Stimulated activated CD4-positive, alpha-beta T cell treated with anti-CD3 and anti-CD28 coated beads, Interleukin-4, amount 100 ng/mL, for 1 hour (primary cell): ENCODE data around the gene NRXN3.

ENCODE experiments used
- DNase-seq: peaks from one replicate; pipeline ENCODE4 v3.0.0-alpha.2; 2020

Gene NRXN3

DNA sequence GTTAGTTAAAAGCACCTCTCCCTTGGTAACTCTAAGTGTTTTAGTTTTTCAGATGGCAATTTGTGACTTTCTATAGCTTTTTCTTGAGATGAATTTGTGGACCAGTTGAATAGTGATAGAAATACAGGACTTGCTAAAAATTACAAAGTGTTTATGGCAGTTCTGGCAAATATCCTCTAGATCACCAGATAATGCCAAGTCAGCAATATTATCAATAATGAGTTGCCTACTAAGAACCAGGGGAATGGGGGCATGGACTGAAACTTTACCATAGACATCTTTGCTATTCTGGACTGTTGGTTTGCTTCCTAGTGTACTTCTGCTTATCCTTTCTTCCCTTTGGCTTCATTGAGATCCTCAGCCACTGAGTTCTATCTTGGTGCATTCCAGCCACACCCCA, 1456.9 kb downstream of the NRXN3 start:
- DNase-seq, result no peak

DNA sequence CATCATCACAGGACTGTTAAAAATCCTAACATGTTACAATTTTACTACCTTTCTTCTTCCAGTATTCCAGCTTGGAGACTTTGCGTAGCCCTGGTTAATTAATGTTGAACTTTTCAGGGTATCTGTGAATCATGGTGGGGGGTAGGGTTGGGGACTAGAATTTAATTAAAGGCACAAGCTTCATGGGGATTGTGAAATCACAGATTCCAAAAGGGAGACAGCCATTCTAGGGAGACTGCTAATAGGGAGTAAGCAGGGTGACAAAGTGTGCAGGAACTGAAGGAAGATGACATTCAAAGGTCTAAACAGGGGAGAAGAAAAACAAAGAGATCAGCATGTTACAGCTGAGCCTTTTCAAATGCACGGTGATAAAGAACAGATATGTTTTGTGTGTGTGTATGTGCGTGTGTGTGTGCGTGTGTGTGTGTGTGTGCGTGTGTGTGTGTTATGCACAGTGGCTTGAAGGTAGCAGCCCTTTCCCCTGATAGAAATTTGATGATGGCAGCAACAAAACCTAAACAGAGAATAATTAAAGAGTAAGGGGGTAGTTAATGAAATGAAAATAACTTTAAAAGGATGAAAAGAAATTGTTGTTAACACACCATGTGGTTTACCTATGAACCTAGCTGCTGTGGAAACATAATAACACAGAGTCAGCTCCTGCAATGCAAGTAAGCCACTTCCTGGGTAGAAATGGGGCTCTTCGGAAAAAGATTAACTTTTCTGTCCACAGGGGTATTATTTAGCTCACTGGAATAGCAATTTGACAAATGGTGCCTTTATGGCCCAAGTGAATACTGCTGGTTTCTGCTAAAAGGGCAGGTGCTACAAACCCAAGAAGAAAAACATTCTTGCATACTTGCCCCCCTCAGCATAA, 1459.5 kb downstream of the NRXN3 start:
- DNase-seq, result no peak

DNA sequence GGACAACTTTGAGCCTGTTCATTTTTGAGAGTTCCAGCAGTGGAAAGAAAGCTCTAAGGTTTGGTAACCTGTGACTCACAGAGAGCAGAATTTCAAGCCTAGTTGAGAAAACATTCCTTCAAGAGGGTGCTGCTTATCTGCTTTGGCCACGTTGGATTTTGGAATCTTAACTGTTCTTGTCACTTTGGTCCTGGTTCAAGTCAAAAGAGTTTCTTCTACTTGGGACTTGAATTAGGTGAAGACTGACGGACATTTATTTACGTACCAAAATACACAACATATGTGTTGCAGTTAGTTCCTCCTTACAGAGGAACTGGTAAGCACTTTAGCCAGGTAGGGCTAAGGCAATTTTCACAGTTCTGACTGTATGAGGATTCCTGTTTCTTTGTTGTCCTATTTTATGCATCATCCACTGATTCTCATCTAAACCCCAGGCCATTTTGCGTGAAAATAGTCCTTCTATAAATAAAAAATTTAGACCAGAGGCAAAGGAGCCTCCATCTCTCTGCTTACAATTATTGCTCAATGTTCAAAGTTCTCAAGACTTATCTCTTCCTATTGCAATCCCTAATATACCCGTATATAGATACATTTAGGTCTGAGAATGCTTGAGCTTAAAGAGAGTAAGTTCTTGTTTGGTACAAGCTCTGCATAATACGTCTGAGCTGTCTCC, 1460.3 kb downstream of the NRXN3 start:
- DNase-seq, result no peak

DNA sequence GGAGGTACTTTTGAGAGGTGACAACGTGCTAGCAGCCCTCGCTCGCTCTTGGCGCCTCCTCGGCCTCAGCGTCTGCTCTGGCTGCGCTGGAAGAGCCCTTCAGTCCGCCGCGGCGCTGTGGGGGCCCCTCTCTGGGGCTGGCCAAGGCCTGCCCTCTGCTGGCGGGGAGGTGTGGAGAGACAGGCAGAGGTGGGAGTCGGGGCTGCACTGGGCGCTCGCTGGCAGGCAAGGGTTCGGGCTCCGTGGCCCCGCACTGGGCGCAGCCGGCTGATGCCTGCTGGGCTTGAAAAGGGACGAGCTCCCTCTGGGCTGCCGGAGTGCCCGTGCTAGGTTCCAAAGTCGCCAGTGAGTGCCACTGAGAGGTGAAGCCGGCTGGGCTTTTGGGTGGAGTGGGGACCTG, 1461.1 kb downstream of the NRXN3 start:
- no peak for DNase-seq

DNA sequence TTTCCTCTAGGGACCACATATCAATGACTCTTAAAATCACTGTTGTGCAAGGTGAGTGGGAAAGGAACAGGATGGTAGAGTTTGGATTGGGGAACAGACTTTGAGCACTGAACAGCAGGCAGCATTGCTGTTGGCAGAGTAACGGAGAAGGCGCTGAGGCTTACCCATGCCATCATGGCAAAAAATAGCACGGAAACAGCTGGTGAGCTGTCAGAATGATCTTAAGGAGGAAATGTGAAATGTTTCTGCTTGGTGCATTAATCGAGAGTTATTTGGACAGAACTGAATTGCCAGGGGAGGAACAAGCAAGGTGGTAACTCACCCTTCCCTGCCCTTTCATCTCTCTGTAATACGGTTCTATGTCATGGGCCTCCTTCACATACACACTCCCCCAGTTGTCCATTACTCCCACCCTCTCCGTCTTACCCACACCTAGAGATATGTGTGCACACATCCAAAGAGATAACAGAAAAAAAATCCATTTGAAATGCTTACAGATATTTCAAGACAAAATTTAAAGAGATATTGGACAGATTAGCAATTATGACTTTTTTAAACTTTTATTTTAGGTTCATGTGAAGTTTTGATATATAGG, 1468.6 kb downstream of the NRXN3 start:
- no peak for DNase-seq

DNA sequence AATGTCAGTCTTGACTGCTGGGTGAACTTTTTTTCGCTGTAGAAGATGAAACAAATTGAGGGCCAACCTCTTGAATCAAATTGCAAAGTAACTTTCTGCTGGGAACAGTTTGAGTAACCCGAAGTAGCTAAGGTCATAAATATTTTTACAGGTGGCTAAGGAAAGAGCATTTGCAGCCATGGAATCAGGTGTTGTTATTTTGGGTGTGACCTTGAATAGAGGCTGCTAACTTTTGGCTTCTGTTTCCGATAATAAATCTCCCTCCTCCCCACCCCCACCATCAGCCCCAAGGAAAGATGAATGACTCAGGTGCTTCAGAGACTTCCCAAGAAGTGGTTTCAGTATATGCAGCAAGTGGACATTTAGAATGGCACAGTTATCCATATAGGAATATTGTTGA, 1469.4 kb downstream of the NRXN3 start:
- DNase-seq, result no peak

DNA sequence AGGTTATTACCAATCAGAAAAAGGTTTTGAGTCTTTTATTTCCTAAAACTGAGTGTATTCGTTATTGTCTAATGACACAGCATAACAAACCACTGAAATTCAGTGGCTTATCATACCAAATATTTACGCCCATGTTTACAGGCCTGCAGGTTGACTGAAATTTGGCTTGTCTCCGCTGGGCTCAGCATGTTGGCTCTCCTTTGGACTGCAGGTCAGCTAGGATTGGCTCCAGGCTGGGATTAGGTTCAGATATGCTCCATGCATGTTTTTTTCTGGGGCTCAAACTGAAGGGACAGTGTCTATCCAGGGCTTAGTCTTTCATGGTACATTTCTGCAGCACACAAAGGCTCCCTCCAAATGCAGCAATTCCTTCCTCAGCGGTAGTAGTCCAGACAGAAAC, 1471.2 kb downstream of the NRXN3 start:
- no peak for DNase-seq

DNA sequence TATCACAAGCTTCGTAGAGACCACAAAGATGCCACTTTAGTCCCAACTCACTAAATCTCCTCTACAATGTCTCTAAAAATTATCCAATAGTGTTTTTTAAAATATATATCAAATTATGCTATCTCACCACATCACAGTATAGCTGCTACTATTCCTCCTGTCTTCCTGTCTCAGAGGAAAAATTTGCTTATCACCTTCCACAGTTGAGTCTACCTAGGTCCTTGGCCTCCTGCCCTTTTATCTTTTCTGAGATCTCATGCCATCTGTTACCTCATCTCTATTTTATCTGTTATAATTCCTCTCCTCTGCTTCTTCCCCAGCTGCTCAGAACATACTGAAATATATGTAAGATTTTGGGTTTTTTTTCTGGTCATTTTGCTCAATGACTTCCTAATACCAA, 1473.0 kb downstream of the NRXN3 start:
- DNase-seq, result no peak

DNA sequence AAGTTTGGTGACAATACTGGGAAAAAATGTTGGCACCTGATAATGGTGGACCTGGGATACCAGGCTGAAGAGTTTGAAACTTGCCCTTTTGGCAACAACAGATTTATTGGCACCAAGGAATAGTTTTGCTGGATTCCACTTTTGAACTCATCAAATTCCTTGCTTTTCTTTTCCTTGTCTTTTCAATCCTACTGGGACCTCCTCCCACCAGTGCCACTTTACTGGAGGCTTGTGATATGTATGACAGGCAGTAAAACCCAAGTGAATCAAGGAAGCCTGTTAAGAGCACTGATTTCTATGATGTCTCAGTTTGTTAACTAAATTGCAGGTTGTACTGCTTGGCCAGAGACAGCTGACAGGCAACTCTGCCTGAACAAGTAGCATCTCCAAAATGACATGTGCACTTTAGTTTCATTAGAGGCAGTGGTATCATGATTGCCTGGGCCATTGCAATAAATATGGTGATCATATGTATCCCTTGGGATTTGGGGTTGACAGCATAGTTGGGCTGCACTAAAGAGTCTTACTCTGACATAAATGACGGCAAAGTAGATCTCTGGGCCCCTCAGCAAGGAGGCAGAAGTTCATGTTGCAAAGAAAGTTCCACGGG, 1475.7 kb downstream of the NRXN3 start:
- DNase-seq, result no peak

DNA sequence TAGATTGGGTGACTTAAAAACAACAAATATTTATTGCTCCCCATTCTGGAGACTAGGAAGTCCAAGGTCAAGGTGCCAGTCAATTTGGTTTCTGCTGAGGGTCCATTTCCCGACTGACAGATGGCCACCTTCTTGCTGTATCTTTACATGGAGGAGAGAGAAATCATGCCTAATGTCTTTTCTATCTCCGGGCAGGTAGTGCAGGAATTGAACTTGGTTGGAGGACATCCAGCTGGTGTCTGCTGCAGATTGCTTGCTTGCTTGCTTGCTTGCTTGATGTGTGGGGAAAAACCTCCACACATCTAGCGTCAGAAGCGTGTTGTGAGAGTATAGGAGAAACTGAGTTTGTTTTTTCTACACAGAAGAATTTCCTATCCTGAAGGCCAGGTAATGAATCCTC, 1479.7 kb downstream of the NRXN3 start:
- DNase-seq, result no peak

DNA sequence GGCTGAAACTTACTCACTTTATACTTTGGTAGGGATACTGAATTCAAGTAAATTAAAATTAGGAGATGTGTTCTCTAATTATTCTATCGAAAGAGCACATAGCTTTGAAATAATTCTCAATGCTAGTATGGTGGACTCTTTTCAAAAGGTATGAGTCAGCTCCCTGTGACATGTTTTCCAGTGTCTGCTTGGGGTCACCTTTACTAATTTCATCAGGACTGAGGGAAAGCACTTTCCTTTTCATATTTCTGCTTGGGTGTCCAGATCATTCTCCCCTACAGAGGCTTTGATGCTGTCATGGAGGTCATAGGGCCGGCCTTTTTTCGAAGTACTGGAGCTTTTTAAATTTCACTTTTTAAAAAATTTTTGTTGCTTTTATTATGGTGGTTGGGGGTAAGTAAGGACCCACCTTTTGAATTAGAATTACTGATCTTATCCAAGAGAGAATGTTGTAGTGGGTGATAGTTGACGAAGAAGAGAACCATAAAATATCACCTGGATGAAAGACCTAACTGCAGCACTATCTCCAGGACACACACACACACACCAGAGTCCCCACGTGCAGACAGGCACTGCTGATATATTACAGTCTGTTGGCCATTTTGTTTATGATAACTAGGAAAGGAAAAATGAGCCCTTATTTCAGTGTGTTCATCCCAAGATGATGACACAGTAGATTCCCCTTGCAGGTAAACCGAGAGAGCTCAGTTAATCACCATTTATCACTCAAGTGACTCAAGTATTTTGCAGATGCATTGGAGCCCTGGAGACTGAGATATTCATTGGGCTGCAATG, 1482.5 kb downstream of the NRXN3 start:
- DNase-seq, result no peak

DNA sequence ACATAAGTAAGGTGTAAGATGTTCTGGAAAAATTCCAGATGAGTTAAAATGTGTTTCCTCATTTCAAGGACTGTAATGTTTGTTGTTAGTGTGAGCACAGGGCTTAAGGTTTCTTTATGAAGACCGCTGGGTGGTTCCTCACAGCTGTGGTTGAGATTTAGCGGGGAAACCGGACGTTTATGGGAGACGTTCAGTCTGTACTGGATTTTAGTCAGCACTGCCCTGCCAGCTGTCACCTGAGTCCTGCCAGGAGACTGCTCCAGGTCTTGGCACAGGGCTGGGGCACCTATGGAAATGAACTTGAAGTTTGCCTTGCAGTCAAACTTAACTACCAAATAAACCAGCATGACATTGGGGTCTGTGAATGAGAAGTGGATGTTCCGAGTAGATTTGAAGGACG, 1485.9 kb downstream of the NRXN3 start:
- no peak for DNase-seq

DNA sequence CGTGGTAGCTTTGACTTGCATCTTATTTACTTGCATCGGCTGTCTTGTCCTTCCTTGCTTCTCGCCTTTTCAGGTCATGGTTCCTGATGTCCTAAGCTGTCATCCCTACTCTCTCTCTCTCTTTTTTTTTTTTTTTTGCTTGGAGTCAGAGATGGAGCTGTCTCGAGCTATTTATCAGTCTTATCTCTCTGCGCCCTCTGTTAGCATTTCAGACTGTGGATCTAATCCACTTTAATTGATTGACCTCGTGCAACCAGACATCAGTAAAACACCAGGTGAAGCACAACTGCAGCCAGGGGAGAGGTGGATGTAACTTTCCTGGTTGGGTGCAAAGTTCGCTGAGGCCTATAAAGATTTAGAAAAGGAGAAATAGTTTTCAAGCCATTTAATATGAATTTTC, 1486.3 kb downstream of the NRXN3 start:
- DNase-seq, result no peak

DNA sequence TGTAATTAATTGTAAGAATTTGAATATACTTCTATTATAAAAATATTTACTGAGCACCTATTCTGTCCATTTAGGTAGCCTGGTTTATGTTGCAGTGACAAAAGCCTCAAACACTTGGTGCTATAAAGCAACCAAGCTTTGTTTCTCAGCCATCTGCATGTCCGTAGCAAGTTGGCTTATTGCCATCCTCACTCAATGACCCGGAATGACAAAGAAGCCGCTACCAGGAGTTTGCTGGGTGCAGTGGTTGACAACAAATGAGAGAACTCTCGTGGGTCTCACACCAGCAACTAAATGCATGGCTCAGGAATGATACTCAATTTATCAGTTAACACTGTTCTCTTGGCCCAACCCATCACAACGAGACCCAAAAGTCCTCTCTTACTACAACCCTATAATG, 1488.0 kb downstream of the NRXN3 start:
- no peak for DNase-seq

DNA sequence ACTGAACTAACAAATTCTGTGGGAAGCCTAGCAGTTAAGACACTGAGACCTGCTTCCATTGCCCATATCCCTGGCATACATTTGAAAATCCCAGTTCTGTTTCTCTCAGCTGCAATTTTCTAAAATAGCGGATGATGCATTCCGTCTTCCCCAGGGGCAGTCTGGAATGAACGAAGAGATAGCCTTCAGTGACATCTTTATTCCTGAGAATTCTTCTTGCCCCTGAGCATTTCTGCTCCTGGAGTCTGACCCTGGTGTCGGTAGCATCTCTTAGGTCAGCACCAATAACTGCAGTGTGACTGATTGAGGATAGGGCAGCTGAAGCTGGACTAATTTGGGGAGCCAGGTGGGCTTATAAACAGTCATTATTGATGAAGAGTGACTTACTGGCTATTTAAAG, 1488.6 kb downstream of the NRXN3 start:
- no peak for DNase-seq

DNA sequence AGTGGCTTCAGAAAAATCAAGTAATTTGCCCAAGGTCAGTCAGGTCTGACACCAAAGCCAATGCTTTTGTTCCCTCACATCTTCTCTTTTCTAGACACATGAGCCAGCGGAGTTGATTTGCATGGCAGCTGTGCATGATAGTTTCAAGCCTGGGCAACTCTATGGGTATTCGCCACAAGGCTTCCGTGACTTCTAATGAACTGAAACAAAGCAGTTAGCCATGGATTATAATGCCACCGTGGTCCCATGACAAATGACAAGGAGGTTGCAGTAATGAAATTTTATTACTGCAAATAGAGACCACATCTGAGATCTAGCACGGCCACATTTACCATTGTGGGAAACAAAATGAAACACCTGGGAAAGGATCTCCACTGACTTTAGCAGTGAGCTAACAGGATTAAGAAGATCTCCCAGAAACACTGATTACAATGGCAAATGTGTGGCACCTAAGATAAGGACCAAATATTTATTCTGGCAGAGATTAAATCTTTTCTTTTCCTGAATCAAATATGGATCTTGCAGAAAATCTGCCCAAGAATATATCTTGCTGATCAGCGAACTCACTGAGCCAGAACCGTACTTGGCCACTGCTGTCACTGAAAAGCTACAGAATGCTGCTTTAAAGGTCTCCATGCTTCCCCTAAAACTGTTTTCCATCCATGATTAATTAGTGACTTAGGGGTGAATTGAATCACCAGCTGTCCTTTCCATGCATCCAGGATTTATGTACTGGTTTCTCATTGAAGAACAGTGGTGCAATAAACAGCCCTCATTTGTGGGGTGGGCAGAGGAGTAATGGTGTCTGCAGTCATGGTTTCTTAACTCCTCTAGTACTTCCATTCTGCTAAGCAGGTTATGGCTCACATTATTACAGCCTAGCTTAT, 1490.1 kb downstream of the NRXN3 start:
- DNase-seq, result no peak

DNA sequence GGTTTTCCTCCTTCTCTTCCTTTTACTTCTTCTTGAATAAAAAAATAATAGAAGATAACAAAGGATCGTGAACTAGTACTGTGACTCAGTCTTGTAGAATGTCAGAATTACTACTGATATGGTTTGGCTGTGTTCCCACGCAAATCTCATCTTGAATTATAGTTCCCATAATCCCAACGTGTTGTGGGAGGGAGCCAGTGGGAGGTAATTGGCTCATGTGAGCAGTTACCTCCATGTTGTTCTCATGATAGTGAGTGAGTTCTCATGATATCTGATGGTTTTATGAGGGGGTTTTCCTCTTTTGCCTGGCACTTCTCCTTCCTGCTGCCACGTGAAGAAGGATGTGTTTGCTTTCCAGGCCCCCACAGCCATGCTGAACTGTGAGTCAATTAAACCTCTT, 1491.6 kb downstream of the NRXN3 start:
- no peak for DNase-seq

DNA sequence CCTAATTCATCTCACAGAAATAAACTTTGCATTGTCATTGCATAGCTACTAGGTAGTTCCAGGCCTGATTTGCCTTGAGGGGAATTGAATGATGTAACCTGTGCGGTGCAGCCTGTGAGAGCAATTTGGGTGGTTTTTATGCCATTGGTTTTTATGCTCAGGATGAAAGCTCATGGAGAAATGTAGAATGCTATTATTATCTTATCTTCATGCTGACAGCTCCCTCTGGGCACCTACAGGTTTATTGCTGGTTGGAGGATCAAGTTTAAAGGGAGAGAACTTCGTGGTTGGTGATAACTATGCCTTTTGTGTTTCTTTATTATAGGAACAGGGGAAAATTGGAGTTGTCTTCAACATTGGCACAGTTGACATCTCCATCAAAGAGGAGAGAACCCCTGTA, 1493.3 kb downstream of the NRXN3 start:
- no peak for DNase-seq

DNA sequence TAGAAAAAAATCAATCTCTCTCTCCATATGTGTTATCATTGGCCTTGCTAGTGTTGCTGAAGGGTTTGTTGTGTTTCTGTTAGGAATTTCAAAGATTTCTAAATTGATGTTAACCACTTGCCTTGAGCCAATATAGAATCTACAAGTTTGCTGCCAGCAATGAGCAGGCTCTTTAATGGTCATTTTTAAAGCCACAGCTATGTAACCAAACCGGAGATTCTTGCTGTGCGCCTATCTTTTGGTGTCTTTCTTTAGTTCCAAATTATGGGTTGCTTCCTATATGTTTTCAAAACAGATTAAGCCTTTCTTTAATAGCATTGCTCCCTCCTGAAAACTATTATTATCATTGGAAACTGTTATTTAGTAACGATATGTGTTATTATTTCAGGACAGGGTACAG, 1495.4 kb downstream of the NRXN3 start:
- DNase-seq, result no peak

DNA sequence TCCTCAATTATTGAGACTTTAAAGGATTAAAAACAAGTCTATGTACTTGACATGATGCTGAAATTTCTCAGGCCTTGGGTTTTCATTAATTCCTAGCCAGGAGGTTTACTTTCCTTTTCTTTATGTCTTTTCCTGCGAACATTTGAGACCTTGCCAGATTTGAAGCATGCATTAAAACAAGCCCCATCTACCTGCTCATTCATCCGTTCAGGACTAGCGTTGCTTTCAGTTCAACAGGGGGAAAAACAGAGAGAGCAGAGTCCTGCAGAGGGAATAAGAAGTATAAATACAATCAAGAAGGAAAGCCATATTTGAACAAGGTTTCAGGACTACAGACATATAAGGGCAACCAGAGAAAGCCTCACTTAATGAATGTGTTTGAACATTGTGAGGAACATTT, 1498.8 kb downstream of the NRXN3 start:
- no peak for DNase-seq

DNA sequence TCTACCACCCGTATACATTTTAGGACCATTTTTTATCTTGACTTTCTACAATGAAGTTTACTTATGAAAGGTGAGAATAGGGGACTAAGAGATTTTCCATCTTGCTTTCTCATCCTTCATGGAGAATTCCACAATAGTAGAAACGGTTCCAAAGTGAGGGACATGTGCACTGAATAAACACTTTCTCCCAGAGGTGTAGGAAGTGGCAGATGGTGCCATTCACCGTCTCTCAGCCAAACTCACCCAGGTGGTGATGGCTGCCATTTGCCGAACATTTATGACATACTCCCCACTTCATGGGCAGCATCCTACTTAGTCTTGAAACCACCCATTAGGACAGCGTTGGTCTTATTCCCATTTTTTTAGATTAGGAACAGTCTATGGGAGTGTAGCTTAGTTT, 1500.6 kb downstream of the NRXN3 start:
- no peak for DNase-seq

DNA sequence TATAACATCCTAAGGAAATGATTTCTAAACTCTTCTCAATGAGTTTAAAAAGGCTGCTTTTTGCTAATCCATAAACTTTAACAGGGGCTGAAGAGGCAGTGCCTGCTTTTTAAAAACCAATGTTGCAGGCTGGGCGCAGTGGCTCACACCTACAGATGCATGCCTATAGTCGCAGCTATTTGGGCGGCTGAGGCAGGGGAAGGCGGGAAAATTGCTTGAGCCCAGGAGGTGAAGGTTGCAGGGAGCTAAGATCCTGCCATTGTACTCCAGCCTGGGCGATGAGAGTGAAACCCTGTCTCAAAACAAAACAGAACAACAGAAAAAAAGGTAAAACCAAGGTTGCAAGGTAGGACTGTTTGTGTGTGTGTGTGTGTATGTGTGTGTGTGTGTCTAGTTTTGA, 1509.9 kb downstream of the NRXN3 start:
- no peak for DNase-seq
